Peyer's patch (tissue), 4 donors: ENCODE measurements around the gene ZMAT5.

Experiments used
- CTCF ChIP-seq, 6 experiments: fragments of 450-650 bp in 4 of 6; fragments of 200-600 bp in 2 of 6; sonication (generic) in 1 of 6; IDR thresholded peaks; one replicate each; pipeline ENCODE4 v1.5.1; 2017 to 2019; ENCODE audit warnings: antibody characterized with exemption in 6 of 6, mild to moderate bottlenecking in 3 of 6, moderate library complexity in 1 of 6
- POLR2A ChIP-seq, 2 donors: fragments of 450-650 bp; IDR thresholded peaks; one replicate each; pipeline ENCODE4 v1.5.1; 2017; ENCODE audit warnings: antibody characterized with exemption in 2 of 2, mild to moderate bottlenecking in 2 of 2, moderate library complexity in 2 of 2

GRCh38 chr22:29713156-29713727 is 53.6 kb downstream of the ZMAT5 start:
- TF ChIP-seq CTCF (IDR thresholded peaks at IDR 0.05) (no peak), POLR2A (IDR thresholded peaks at IDR 0.05) (no peak)
